NCI-H146 (cell line): ENCODE data around the gene SMARCAL1.
"Not testable (repeated sequence)": the region's sequence is repeated elsewhere in the genome, so short reads cannot be mapped to it uniquely, and the experiment has no call there.

Experiments
- DNase-seq: peaks from one replicate; lab custom pipeline; 2025; lab: John Stamatoyannopoulos, UW

The SMARCAL1 gene

GRCh38 chr2:216502381-216503158, 90.3 kb downstream of the SMARCAL1 start:
- no peak for DNase-seq

- DNase-seq = no peak
These were observed 90.9 kb downstream of the SMARCAL1 start for GRCh38 chr2:216503159-216503629.

GRCh38 chr2:216503697-216504375, 91.6 kb downstream of the SMARCAL1 start:
- no peak for DNase-seq

- DNase-seq = no peak
These were observed 92.1 kb downstream of the SMARCAL1 start for GRCh38 chr2:216504376-216504762.

- no peak for DNase-seq
These were observed 93.1 kb downstream of the SMARCAL1 start for GRCh38 chr2:216505133-216506106.

GRCh38 chr2:216507220-216508160, 95.2 kb downstream of the SMARCAL1 start:
- no peak for DNase-seq

- DNase-seq = no peak
These were observed 95.9 kb downstream of the SMARCAL1 start for GRCh38 chr2:216508229-216508628.

- peak; percentile 23 for DNase-seq
These were observed 104.6 kb downstream of the SMARCAL1 start for GRCh38 chr2:216516730-216517350.

GRCh38 chr2:216517447-216518225, 105.4 kb downstream of the SMARCAL1 start:
- peak; percentile 3 for DNase-seq

- DNase-seq = not testable (repeated sequence)
These were observed 106.4 kb downstream of the SMARCAL1 start for GRCh38 chr2:216518566-216519119.

- peak; percentile 75 for DNase-seq
These were observed 107.0 kb downstream of the SMARCAL1 start for GRCh38 chr2:216519154-216519762.

- DNase-seq = no peak
These were observed 107.8 kb downstream of the SMARCAL1 start for GRCh38 chr2:216520112-216520511.

GRCh38 chr2:216522892-216523502, 110.7 kb downstream of the SMARCAL1 start:
- no peak for DNase-seq

GRCh38 chr2:216525972-216526371, 113.7 kb downstream of the SMARCAL1 start:
- DNase-seq = no peak

GRCh38 chr2:216526939-216527338, 114.7 kb downstream of the SMARCAL1 start:
- no peak for DNase-seq

- DNase-seq = no peak
These were observed 115.3 kb downstream of the SMARCAL1 start for GRCh38 chr2:216527600-216527999.

GRCh38 chr2:216532562-216532961, 120.3 kb downstream of the SMARCAL1 start:
- no peak for DNase-seq
